Stimulated activated CD4-positive, alpha-beta T cell treated with anti-CD3 and anti-CD28 coated beads, Interleukin-1b, Interleukin-23, amount 100 ng/mL, for 1 hour (primary cell): ENCODE data around the gene VCAM1.

ENCODE experiments used
- DNase-seq, 2 donors: peaks; one replicate each; pipeline ENCODE4 v3.0.0-alpha.2; 2020; ENCODE audit warnings: low read depth in 2 of 2

VCAM1 gene

GRCh38 chr1:100724281-100724680, 4.7 kb downstream of the VCAM1 start:
- no peak for DNase-seq

GRCh38 chr1:100730130-100730529, 10.6 kb downstream of the VCAM1 start:
- DNase-seq: no peak

- DNase-seq: no peak
Measured at GRCh38 chr1:100731309-100731708, 11.8 kb downstream of the VCAM1 start.

- DNase-seq: no peak
Measured at GRCh38 chr1:100731758-100732157, 12.2 kb downstream of the VCAM1 start.

- DNase-seq: no peak
Measured at GRCh38 chr1:100734676-100735075, 15.1 kb downstream of the VCAM1 start.

GRCh38 chr1:100735244-100735643, 15.7 kb downstream of the VCAM1 start:
- no peak for DNase-seq

- no peak for DNase-seq
Measured at GRCh38 chr1:100736324-100736723, 16.8 kb downstream of the VCAM1 start.

GRCh38 chr1:100736746-100737145, 17.2 kb downstream of the VCAM1 start:
- no peak for DNase-seq

GRCh38 chr1:100746542-100746932, 27.0 kb downstream of the VCAM1 start:
- DNase-seq: no peak

- DNase-seq: no peak
Measured at GRCh38 chr1:100747771-100748170, 28.2 kb downstream of the VCAM1 start.

- DNase-seq: no peak
Measured at GRCh38 chr1:100750005-100750885, 30.7 kb downstream of the VCAM1 start.

GRCh38 chr1:100752791-100753190, 33.2 kb downstream of the VCAM1 start:
- DNase-seq: no peak

- no peak for DNase-seq
Measured at GRCh38 chr1:100757946-100758345, 38.4 kb downstream of the VCAM1 start.

GRCh38 chr1:100759188-100759587, 39.6 kb downstream of the VCAM1 start:
- DNase-seq: no peak

- DNase-seq: no peak
Measured at GRCh38 chr1:100760511-100760910, 41.0 kb downstream of the VCAM1 start.

- DNase-seq: no peak
Measured at GRCh38 chr1:100762461-100762860, 42.9 kb downstream of the VCAM1 start.

GRCh38 chr1:100767176-100767890, 47.8 kb downstream of the VCAM1 start:
- DNase-seq: no peak

GRCh38 chr1:100769323-100769722, 49.8 kb downstream of the VCAM1 start:
- no peak for DNase-seq

GRCh38 chr1:100769906-100770646, 50.5 kb downstream of the VCAM1 start:
- no peak for DNase-seq

GRCh38 chr1:100773444-100773843, 53.9 kb downstream of the VCAM1 start:
- no peak for DNase-seq

GRCh38 chr1:100774370-100774769, 54.8 kb downstream of the VCAM1 start:
- no peak for DNase-seq

- no peak for DNase-seq
Measured at GRCh38 chr1:100775483-100775882, 55.9 kb downstream of the VCAM1 start.
